ENCODE data around the gene SLC24A1.
A peak's percentile ranks its signal among the peaks of the same experiment; 100 is the strongest.

The SLC24A1 gene

DNA sequence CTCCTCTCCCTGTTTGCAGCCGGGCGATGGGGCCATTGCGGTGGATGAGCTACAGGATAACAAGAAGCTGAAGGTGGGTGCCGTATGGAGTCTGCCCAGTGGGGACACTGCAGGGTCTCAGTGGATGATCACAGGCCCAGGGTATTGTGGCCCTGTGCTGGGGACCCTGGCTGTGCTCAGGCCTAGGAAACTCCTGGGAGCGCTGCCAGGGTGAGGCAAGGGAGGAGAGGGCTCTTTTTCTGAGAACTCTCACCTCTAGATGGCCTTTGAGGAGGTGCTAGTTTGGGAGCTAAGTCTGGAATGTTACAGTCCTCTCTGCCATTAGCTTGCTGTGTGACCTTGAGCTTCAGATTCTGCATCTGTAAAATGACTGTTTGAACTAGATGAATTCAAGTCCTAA is 16.4 kb downstream of the SLC24A1 start:
- no peaks in the 10 kb centered on the region for H3K36me3 ChIP-seq (ENCODE audit: control insufficient read depth, insufficient read depth, low read length)
- H3K27me3 ChIP-seq (ENCODE audit: control insufficient read depth, insufficient read depth, low read length): no peaks in the 10 kb centered on the region
- DNase-seq (ENCODE audit: low read depth, low spot score): no peak
- no peak overlapping the region for H3K4me3 ChIP-seq (ENCODE audit: low read length)
- no peaks in the 10 kb centered on the region for H3K4me1 ChIP-seq (ENCODE audit: control insufficient read depth, insufficient read depth, low read length)
- H3K9me3 ChIP-seq (ENCODE audit: control insufficient read depth, insufficient read depth, low read length): no peaks in the 10 kb centered on the region
- no peak overlapping the region for H3K27ac ChIP-seq (ENCODE audit: low read length)
- no CpG with 5 or more reads among the region's 5 CpGs for WGBS (ENCODE audit: insufficient coverage, insufficient read length)

DNA sequence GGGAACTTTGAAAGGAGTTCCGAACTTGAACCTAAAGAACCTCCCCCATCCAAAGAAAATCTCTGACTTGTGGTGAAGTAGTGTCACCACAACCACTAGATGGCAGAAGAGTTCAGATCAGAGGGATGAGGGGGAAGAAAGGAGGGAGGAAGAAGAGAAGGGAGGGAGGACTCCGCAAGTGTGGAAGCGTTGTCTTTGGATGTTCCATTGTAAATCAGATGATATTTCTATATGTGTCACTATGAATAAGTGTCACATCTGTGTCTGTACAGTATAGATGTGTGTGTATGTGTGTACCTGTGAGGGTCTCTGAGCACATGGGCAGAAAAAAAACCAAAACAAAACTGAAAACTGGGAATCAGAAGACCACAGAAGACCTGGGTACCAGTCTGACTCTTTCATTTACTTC is 16.9 kb downstream of the SLC24A1 start:
- WGBS (ENCODE audit: insufficient coverage, insufficient read length): no CpG with 5 or more reads among the region's 3 CpGs
- Histone ChIP-seq H3K4me1 (ENCODE audit: control insufficient read depth, insufficient read depth, low read length) (no peaks in the 10 kb centered on the region), H3K27ac (ENCODE audit: low read length) (no peak overlapping the region), H3K9me3 (ENCODE audit: control insufficient read depth, insufficient read depth, low read length) (no peaks in the 10 kb centered on the region), H3K27me3 (ENCODE audit: control insufficient read depth, insufficient read depth, low read length) (no peaks in the 10 kb centered on the region), H3K36me3 (ENCODE audit: control insufficient read depth, insufficient read depth, low read length) (no peaks in the 10 kb centered on the region), H3K4me3 (ENCODE audit: low read length) (no peak overlapping the region)
- DNase-seq (ENCODE audit: low read depth, low spot score): peak; percentile 43

DNA sequence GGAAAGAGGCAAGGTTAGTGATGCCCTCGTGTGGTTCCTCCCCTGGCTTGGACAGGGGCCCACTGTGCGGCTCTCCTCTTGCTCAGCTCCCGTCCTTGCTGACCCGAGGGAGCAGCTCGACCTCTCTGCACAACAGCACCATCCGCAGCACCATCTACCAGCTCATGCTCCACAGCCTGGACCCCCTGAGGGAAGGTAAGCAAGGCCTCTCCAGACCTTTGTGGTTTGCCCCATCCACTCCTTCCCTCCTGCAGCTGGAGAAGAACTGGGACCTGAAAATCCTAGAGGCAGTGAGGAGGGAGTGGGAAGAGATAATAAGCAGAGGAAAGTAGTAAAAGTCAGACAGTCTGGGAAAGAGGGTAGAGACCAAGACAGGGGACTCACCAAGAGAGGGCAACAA is 17.8 kb downstream of the SLC24A1 start:
- no peaks in the 10 kb centered on the region for H3K36me3 ChIP-seq (ENCODE audit: control insufficient read depth, insufficient read depth, low read length)
- H3K9me3 ChIP-seq (ENCODE audit: control insufficient read depth, insufficient read depth, low read length): no peaks in the 10 kb centered on the region
- no peak for DNase-seq (ENCODE audit: low read depth, low spot score)
- H3K27me3 ChIP-seq (ENCODE audit: control insufficient read depth, insufficient read depth, low read length): no peaks in the 10 kb centered on the region
- H3K4me3 ChIP-seq (ENCODE audit: low read length): no peak overlapping the region
- no peaks in the 10 kb centered on the region for H3K4me1 ChIP-seq (ENCODE audit: control insufficient read depth, insufficient read depth, low read length)
- no peak overlapping the region for H3K27ac ChIP-seq (ENCODE audit: low read length)
- WGBS (ENCODE audit: insufficient coverage, insufficient read length): no CpG with 5 or more reads among the region's 6 CpGs

DNA sequence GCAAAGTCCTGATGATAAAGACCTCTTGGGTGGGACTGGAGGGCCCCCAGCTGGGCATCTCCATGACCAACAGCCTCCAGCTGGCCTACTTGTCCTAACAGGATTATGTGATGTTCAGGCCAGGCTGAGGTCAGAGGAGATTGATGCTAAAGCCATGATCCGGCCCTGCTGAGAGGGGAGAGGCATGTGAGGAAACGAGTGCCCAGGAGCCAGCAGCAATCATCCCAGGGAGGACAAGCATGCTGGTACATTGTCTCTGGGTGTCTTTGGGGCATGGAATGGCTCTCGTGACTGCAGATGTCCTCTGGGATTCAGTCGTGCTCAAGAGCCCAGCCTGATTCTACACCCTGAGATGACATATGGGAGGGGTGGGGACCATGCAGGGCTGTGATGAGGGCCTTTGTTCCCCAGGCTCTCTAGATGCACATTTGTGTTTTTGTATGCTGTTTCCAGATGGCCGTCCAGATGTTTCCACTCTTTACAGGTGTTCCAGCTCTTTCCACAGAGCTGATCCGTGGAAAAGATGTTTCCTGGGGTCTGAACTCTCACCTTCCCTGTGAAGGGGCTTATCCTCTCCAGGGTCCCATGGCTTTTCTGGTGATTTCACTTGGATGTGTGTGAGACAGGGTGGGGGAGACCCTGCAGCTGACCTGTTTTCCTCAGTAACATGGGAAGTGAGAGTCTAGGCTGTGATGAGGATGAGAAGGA is 20.2 kb downstream of the SLC24A1 start:
- no peaks in the 10 kb centered on the region for H3K4me1 ChIP-seq (ENCODE audit: control insufficient read depth, insufficient read depth, low read length)
- no peak overlapping the region for H3K27ac ChIP-seq (ENCODE audit: low read length)
- no peak for DNase-seq (ENCODE audit: low read depth, low spot score)
- H3K36me3 ChIP-seq (ENCODE audit: control insufficient read depth, insufficient read depth, low read length): no peaks in the 10 kb centered on the region
- H3K4me3 ChIP-seq (ENCODE audit: low read length): no peak overlapping the region
- no peaks in the 10 kb centered on the region for H3K9me3 ChIP-seq (ENCODE audit: control insufficient read depth, insufficient read depth, low read length)
- WGBS (ENCODE audit: insufficient coverage, insufficient read length): no CpG with 5 or more reads among the region's 6 CpGs
- no peaks in the 10 kb centered on the region for H3K27me3 ChIP-seq (ENCODE audit: control insufficient read depth, insufficient read depth, low read length)

DNA sequence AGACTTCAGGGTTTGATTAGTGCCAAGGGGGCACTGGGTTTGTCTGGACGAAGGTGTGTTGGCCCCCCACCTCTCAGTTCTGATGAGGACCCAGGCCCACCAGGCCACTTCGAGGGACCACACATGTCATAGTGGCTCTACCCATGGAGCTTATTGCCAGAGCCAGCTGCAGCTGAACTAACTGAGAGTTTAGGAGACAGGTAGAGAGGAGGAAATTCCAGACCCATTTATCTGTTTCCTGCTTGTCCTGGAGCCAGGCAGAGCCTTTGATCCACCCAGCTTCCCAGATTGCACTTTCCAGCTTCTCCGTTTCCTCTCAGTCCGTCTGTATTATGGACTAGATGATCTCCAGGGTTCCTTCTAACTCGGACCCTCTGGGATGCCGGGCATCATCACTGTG is 20.9 kb downstream of the SLC24A1 start:
- H3K27me3 ChIP-seq (ENCODE audit: control insufficient read depth, insufficient read depth, low read length): no peaks in the 10 kb centered on the region
- H3K36me3 ChIP-seq (ENCODE audit: control insufficient read depth, insufficient read depth, low read length): no peaks in the 10 kb centered on the region
- no peaks in the 10 kb centered on the region for H3K4me1 ChIP-seq (ENCODE audit: control insufficient read depth, insufficient read depth, low read length)
- H3K27ac ChIP-seq (ENCODE audit: low read length): no peak overlapping the region
- no peak for DNase-seq (ENCODE audit: low read depth, low spot score)
- no CpG with 5 or more reads among the region's 6 CpGs for WGBS (ENCODE audit: insufficient coverage, insufficient read length)
- no peaks in the 10 kb centered on the region for H3K9me3 ChIP-seq (ENCODE audit: control insufficient read depth, insufficient read depth, low read length)
- no peak overlapping the region for H3K4me3 ChIP-seq (ENCODE audit: low read length)

DNA sequence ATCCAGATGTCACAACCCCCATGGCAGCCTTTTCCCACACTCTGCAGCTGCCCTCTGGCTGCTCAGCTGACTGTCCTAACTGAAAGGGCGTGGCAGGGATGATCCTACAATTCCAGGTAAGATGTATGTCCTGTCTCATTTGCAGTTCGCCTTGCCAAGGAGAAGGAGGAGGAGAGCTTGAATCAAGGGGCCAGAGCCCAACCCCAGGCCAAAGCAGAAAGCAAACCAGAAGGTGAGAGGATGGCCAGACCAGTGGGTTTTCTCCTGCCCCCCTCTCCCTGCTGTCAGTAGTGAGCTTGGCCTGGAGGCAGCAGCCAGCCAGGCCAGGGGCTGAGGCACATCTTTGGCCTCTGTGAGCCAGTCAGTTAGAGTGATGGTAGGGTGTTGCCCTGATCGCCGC is 22.5 kb downstream of the SLC24A1 start:
- Histone ChIP-seq H3K36me3 (ENCODE audit: control insufficient read depth, insufficient read depth, low read length) (no peaks in the 10 kb centered on the region), H3K27ac (ENCODE audit: low read length) (no peak overlapping the region), H3K27me3 (ENCODE audit: control insufficient read depth, insufficient read depth, low read length) (no peaks in the 10 kb centered on the region), H3K4me1 (ENCODE audit: control insufficient read depth, insufficient read depth, low read length) (no peaks in the 10 kb centered on the region), H3K4me3 (ENCODE audit: low read length) (no peak overlapping the region), H3K9me3 (ENCODE audit: control insufficient read depth, insufficient read depth, low read length) (no peaks in the 10 kb centered on the region)
- no CpG with 5 or more reads among the region's 4 CpGs for WGBS (ENCODE audit: insufficient coverage, insufficient read length)
- DNase-seq (ENCODE audit: low read depth, low spot score): no peak

DNA sequence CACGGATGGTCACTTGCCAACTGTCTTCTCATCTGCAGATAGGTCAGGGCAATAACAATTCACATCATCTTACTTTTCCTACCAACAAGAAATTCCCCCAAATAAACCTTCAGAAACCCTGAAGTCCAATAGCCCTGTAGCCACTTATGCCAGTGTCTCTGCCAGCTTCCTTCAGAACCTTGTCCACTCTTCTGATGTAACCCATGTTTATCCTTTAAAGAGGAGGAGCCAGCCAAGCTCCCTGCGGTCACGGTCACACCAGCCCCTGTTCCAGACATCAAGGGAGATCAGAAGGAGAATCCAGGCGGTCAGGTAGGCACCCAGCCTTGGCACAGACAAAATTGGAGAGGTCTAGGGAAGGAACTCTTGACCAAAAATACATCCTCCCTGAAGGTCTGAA is 23.7 kb downstream of the SLC24A1 start:
- WGBS (ENCODE audit: insufficient coverage, insufficient read length): no CpG with 5 or more reads among the region's 4 CpGs
- no peak for DNase-seq (ENCODE audit: low read depth, low spot score)
- Histone ChIP-seq H3K36me3 (ENCODE audit: control insufficient read depth, insufficient read depth, low read length) (no peaks in the 10 kb centered on the region), H3K4me1 (ENCODE audit: control insufficient read depth, insufficient read depth, low read length) (no peaks in the 10 kb centered on the region), H3K27me3 (ENCODE audit: control insufficient read depth, insufficient read depth, low read length) (no peaks in the 10 kb centered on the region), H3K4me3 (ENCODE audit: low read length) (no peak overlapping the region), H3K27ac (ENCODE audit: low read length) (no peak overlapping the region), H3K9me3 (ENCODE audit: control insufficient read depth, insufficient read depth, low read length) (no peaks in the 10 kb centered on the region)

DNA sequence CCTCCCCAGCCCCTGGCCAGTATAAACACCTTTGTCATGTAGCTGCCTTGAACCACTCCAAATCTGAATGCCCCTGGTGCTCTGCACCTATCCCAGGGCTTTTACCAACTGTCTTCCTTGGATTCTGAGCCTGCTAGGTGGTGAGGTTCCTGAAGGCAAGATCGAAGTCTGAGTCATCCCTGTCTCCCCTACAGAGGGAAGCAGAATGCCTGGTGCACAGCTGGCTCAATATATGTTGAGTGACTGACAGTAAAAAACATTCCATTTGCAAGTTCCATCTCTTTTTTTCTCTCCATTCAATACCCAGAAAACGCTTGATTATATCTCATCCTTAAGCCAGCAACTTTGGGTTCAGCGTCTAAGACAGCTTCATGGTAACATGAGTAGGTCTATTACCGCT is 24.7 kb downstream of the SLC24A1 start:
- H3K36me3 ChIP-seq (ENCODE audit: control insufficient read depth, insufficient read depth, low read length): no peaks in the 10 kb centered on the region
- no peaks in the 10 kb centered on the region for H3K9me3 ChIP-seq (ENCODE audit: control insufficient read depth, insufficient read depth, low read length)
- no CpG with 5 or more reads among the region's 4 CpGs for WGBS (ENCODE audit: insufficient coverage, insufficient read length)
- no peak overlapping the region for H3K4me3 ChIP-seq (ENCODE audit: low read length)
- H3K27me3 ChIP-seq (ENCODE audit: control insufficient read depth, insufficient read depth, low read length): no peaks in the 10 kb centered on the region
- no peak overlapping the region for H3K27ac ChIP-seq (ENCODE audit: low read length)
- no peak for DNase-seq (ENCODE audit: low read depth, low spot score)
- H3K4me1 ChIP-seq (ENCODE audit: control insufficient read depth, insufficient read depth, low read length): no peaks in the 10 kb centered on the region

DNA sequence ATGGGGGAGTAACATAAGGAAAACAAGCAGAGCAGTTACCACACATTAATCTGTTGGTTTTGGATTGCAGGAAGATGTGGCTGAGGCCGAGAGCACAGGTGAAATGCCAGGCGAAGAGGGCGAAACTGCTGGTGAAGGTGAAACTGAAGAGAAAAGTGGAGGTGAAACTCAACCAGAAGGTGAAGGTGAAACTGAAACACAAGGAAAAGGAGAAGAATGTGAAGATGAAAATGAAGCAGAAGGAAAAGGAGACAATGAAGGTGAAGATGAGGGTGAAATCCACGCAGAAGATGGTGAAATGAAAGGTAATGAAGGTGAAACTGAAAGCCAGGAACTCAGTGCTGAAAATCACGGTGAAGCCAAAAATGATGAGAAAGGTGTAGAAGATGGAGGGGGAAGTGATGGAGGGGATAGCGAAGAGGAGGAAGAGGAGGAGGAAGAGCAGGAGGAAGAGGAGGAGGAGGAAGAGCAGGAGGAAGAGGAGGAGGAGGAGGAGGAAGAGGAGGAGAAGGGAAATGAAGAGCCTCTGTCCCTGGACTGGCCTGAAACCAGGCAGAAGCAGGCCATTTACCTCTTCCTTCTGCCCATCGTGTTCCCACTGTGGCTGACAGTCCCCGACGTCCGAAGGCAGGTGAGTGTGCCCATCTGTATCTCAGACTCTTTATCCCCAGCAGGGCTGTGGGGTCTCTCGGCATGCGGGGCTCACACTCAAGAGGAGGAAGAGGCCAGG is 28.7 kb downstream of the SLC24A1 start:
- H3K9me3 ChIP-seq (ENCODE audit: control insufficient read depth, insufficient read depth, low read length): no peaks in the 10 kb centered on the region
- no peak for DNase-seq (ENCODE audit: low read depth, low spot score)
- H3K4me1 ChIP-seq (ENCODE audit: control insufficient read depth, insufficient read depth, low read length): no peaks in the 10 kb centered on the region
- H3K4me3 ChIP-seq (ENCODE audit: low read length): no peak overlapping the region
- no peaks in the 10 kb centered on the region for H3K36me3 ChIP-seq (ENCODE audit: control insufficient read depth, insufficient read depth, low read length)
- 100% methylated on average over 2 of the region's 12 CpGs for WGBS (ENCODE audit: insufficient coverage, insufficient read length)
- no peaks in the 10 kb centered on the region for H3K27me3 ChIP-seq (ENCODE audit: control insufficient read depth, insufficient read depth, low read length)
- no peak overlapping the region for H3K27ac ChIP-seq (ENCODE audit: low read length)

DNA sequence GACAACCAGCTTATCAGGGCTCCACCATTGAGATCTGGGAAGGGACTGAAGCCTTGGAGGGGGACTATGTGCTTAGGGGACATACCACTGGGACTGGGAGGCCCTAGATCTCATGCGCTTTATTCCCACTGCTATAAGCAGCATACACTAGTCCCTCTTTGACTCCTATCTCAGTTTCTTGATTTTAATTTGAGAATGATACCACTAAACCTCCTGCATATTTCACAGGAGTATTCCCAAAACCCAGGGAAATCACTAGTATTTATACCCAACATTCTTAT is 29.2 kb downstream of the SLC24A1 start:
- Histone ChIP-seq H3K27me3 (ENCODE audit: control insufficient read depth, insufficient read depth, low read length) (no peaks in the 10 kb centered on the region), H3K9me3 (ENCODE audit: control insufficient read depth, insufficient read depth, low read length) (no peaks in the 10 kb centered on the region), H3K4me1 (ENCODE audit: control insufficient read depth, insufficient read depth, low read length) (no peaks in the 10 kb centered on the region), H3K36me3 (ENCODE audit: control insufficient read depth, insufficient read depth, low read length) (no peaks in the 10 kb centered on the region), H3K4me3 (ENCODE audit: low read length) (no peak overlapping the region), H3K27ac (ENCODE audit: low read length) (no peak overlapping the region)
- no CpG with 5 or more reads among the region's 1 CpG for WGBS (ENCODE audit: insufficient coverage, insufficient read length)
- DNase-seq (ENCODE audit: low read depth, low spot score): no peak

Measured in iPS DF 6.9 (cell line).